Keratinocyte (primary cell): ENCODE data around the gene SNRPD1. TPM values are rescaled to one million over a fixed set of nuclear protein-coding genes. Genes with fewer than 3 reads are reported as not detected.

Source experiments
- DNase-seq: peaks from one replicate; pipeline ENCODE4 v3.0.0-alpha.2; 2011; ENCODE audit warnings: low read depth, missing footprints, low spot score
- FAIRE-seq: peaks from 2 replicates; lab custom pipeline; 2011; peaks lifted over from hg19 to GRCh38; lab: Jason Lieb, UNC
- H2AFZ ChIP-seq: 2 replicates; pipeline ENCODE4 v1.6.0; 2012; ENCODE audit warnings: low read length, control low read depth, inconsistent platforms; ENCODE audit not compliant: control insufficient read depth
- H3K27ac ChIP-seq: 2 replicates; pipeline ENCODE4 v1.5.1; 2011; ENCODE audit warnings: low read length; ENCODE audit not compliant: control insufficient read depth, insufficient read depth
- H3K27me3 ChIP-seq: 3 replicates; pipeline ENCODE4 v1.6.0; 2011; ENCODE audit warnings: low read length; ENCODE audit not compliant: control insufficient read depth, insufficient read depth; ENCODE audit errors: extremely low read depth
- H3K36me3 ChIP-seq, 2 experiments: 2 replicates in 1 of 2; 3 replicates in 1 of 2; pipeline ENCODE4 v1.5.1; 2011; ENCODE audit warnings: low read length in 2 of 2, mild to moderate bottlenecking in 1 of 2; ENCODE audit not compliant: control insufficient read depth in 2 of 2, insufficient read depth in 2 of 2; ENCODE audit errors: extremely low read depth in 1 of 2
- H3K4me1 ChIP-seq: 3 replicates; pipeline ENCODE4 v1.5.1; 2011; ENCODE audit warnings: low read length; ENCODE audit not compliant: control insufficient read depth, insufficient read depth; ENCODE audit errors: extremely low read depth
- H3K4me2 ChIP-seq: 3 replicates; pipeline ENCODE4 v1.6.0; 2011; ENCODE audit warnings: low read depth, low read length; ENCODE audit not compliant: control insufficient read depth, insufficient read depth; ENCODE audit errors: extremely low read depth
- H3K4me3 ChIP-seq, 3 experiments: fragments of 200-600 bp in 1 of 3; sonication (generic) in 1 of 3; 2 replicates in 2 of 3; 3 replicates in 1 of 3; pipeline ENCODE4 v1.5.1; 2011 to 2016; ENCODE audit warnings: low read length in 3 of 3, mild to moderate bottlenecking in 3 of 3, control low read depth in 2 of 3, inconsistent platforms in 1 of 3, low read depth in 1 of 3, mixed read lengths in 1 of 3, mixed run types in 1 of 3, moderate library complexity in 1 of 3; ENCODE audit not compliant: control insufficient read depth in 2 of 3, insufficient read depth in 2 of 3; ENCODE audit errors: extremely low read depth in 1 of 3
- H3K79me2 ChIP-seq: 2 replicates; pipeline ENCODE4 v1.6.0; 2012; ENCODE audit warnings: low read length; ENCODE audit not compliant: control insufficient read depth, insufficient read depth
- H3K9ac ChIP-seq: 3 replicates; pipeline ENCODE4 v1.6.0; 2011; ENCODE audit warnings: low read length; ENCODE audit not compliant: control insufficient read depth, insufficient read depth; ENCODE audit errors: extremely low read depth
- H3K9me1 ChIP-seq: 3 replicates; pipeline ENCODE4 v1.6.0; 2011; ENCODE audit warnings: low read length; ENCODE audit not compliant: control insufficient read depth, insufficient read depth; ENCODE audit errors: extremely low read depth
- H3K9me3 ChIP-seq: 2 replicates; pipeline ENCODE4 v1.5.1; 2012; ENCODE audit warnings: low read depth, low read length; ENCODE audit not compliant: control insufficient read depth
- H4K20me1 ChIP-seq: 3 replicates; pipeline ENCODE4 v1.6.0; 2011; ENCODE audit warnings: low read length; ENCODE audit not compliant: control insufficient read depth, insufficient read depth; ENCODE audit errors: extremely low read depth
- EZH2 ChIP-seq: IDR thresholded peaks from one replicate; pipeline ENCODE4 v1.6.1; 2012; ENCODE audit warnings: inconsistent platforms, mild to moderate bottlenecking, low read length, moderate library complexity
- dilution Hi-C: fragments of 300-500 bp; cut with MboI; formaldehyde crosslinking; loops from one replicate; pipeline ENCODE4 v1.7.0; 2020; ENCODE audit warnings: low sequenced_read_pairs; ENCODE audit not compliant: extremely low pct_ligation_motif_present
- polyA plus RNA-seq, 5 experiments: library from polyadenylated mRNA; depleted of rRNA in 3 of 5; stranded (reverse) in 3 of 5; stranded (forward) in 1 of 5; unstranded in 1 of 5; fragments of >200 nt; gene quantifications; 1 replicate in 1 of 5; 2 replicates in 3 of 5; 3 replicates in 1 of 5; pipeline versions ENCODE4 v1.2.1 to v1.2.3, GENCODE V29; 2011 to 2012; ENCODE audit warnings: missing spikeins in 2 of 5, low read depth in 1 of 5, low replicate concordance in 1 of 5
- TF ChIP-seq, protein P1 (sequence below), 3 experiments: IDR thresholded peaks in 1 of 3; conservative IDR thresholded peaks in 1 of 3; optimal IDR thresholded peaks in 1 of 3; 2 replicates in 2 of 3; 3 replicates in 1 of 3; pipeline versions ENCODE3 to v1.5.1; 2011; ENCODE audit warnings: low read length in 3 of 3, mild to moderate bottlenecking in 3 of 3, moderate library complexity in 2 of 3, control low read depth in 1 of 3, inconsistent platforms in 1 of 3; ENCODE audit not compliant: insufficient read depth in 2 of 3; ENCODE audit errors: extremely low read depth in 1 of 3

Gene SNRPD1
- polyA plus RNA-seq, 1 donor (not counting 4 experiments of a cell fraction or from before 2014, with no cell fraction given): 137 TPM

DNA sequence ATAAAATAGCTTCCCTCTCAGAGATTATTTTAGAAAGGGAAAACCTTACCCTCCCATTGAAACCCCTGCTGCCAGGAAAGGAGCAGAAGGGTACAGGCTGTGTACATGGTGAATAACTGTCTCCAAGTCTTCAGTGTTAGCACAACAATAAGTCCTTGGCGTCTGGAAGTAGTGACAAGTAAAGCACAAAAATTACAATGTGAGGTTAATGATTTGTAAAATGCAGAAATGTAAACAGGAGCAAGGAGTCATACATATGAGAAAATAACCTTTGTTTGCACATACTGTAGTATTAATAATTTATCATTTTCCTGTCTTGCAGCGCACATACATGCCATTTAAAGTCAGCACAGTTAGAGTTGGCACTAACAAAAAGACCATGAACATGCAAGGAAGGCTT lies 52.0 kb downstream of the SNRPD1 start:
- Histone ChIP-seq H3K9ac (no peak overlapping the region), H3K4me1 (peaks cover 9% of the 10 kb centered on the region), H3K4me2 (no peak overlapping the region), H3K79me2 (no peaks in the 10 kb centered on the region), H3K36me3 (peaks cover 0 to 3% of the 10 kb centered on the region in 2 experiments), H4K20me1 (no peaks in the 10 kb centered on the region), H3K9me1 (no peaks in the 10 kb centered on the region), H3K9me3 (no peaks in the 10 kb centered on the region), H3K27ac (no peak overlapping the region), H3K27me3 (no peaks in the 10 kb centered on the region), H2AFZ (no peak overlapping the region), H3K4me3 (no peak overlapping the region)
- dilution Hi-C loops: no loop called here
- TF ChIP-seq, protein P1, sequence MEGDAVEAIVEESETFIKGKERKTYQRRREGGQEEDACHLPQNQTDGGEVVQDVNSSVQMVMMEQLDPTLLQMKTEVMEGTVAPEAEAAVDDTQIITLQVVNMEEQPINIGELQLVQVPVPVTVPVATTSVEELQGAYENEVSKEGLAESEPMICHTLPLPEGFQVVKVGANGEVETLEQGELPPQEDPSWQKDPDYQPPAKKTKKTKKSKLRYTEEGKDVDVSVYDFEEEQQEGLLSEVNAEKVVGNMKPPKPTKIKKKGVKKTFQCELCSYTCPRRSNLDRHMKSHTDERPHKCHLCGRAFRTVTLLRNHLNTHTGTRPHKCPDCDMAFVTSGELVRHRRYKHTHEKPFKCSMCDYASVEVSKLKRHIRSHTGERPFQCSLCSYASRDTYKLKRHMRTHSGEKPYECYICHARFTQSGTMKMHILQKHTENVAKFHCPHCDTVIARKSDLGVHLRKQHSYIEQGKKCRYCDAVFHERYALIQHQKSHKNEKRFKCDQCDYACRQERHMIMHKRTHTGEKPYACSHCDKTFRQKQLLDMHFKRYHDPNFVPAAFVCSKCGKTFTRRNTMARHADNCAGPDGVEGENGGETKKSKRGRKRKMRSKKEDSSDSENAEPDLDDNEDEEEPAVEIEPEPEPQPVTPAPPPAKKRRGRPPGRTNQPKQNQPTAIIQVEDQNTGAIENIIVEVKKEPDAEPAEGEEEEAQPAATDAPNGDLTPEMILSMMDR (optimal IDR thresholded peaks at IDR 0.05 in 1 of 3, IDR thresholded peaks at IDR 0.05 in 1 of 3, conservative IDR thresholded peaks at IDR 0.05 in 1 of 3; ENCODE audit: extremely low read depth in 1 of 3, insufficient read depth in 2 of 3, low read length in 3 of 3): no peak
- no peak for TF ChIP-seq EZH2
- FAIRE-seq: no peak
- no peak for DNase-seq

DNA sequence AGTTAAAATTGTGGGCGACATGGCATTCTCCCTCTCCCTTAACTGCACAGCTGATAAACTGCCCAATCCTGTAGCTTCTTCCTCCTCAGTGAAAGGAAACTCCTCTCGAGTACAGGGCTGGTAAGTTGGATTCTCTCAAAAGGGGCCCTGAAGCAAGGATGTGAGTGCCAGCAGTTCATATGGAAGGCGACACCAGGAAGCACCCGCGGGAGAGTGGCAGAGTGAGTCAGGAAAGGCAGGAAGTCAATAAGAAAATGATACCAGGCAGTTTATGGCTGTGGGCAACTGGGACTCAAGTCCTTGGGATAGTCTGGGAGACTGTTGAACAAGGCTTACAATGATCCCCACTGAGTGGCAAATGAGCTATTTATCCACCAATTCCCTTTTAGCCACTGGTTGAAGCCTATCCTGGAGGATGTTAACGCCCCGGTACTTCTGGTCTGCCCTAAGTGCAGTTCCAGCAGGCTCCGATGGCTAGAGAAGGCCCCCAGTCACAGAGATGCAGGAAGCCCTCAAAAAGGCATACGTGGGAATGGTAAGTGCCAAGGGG lies 57.7 kb downstream of the SNRPD1 start:
- H3K9ac ChIP-seq: no peak overlapping the region
- dilution Hi-C loops: no loop called here
- FAIRE-seq (peak; percentile 73), DNase-seq (no peak)
- peak overlapping the region; percentile 55 for H3K27ac ChIP-seq
- H3K4me3 ChIP-seq: no peak overlapping the region
- peaks cover 30% of the 10 kb centered on the region for H3K4me1 ChIP-seq
- peak overlapping the region; percentile 78 for H2AFZ ChIP-seq
- H3K9me1 ChIP-seq: no peaks in the 10 kb centered on the region
- H4K20me1 ChIP-seq: no peaks in the 10 kb centered on the region
- TF ChIP-seq, protein P1 (optimal IDR thresholded peaks at IDR 0.05 in 1 of 3, IDR thresholded peaks at IDR 0.05 in 1 of 3, conservative IDR thresholded peaks at IDR 0.05 in 1 of 3; ENCODE audit: extremely low read depth in 1 of 3, insufficient read depth in 2 of 3, low read length in 3 of 3): no peak
- TF ChIP-seq EZH2: no peak
- peak overlapping the region; percentile 45 for H3K4me2 ChIP-seq
- H3K79me2 ChIP-seq: no peaks in the 10 kb centered on the region
- no peaks in the 10 kb centered on the region for H3K36me3 ChIP-seq
- H3K9me3 ChIP-seq: no peaks in the 10 kb centered on the region
- H3K27me3 ChIP-seq: no peaks in the 10 kb centered on the region
